ENCODE data around the gene TATDN3.

- TF ChIP-seq CTCF (IDR thresholded peaks at IDR 0.05) = no peak
- no peak for TF ChIP-seq POLR2A (IDR thresholded peaks at IDR 0.05)
These were observed 37.9 kb upstream of the TATDN3 start for GRCh38 chr1:212753749-212754148.
